GM18951 (cell line): ENCODE measurements around the gene IQCB1.
"Not testable (repeated sequence)": the region's sequence is repeated elsewhere in the genome, so short reads cannot be mapped to it uniquely, and the experiment has no call there.

Experiments used
- POLR2A ChIP-seq: IDR thresholded peaks from 4 replicates; pipeline ENCODE4 v1.6.1; 2011; ENCODE audit warnings: mild to moderate bottlenecking; ENCODE audit not compliant: insufficient read length, insufficient read depth; ENCODE audit errors: extremely low read depth
- in situ Hi-C: fragments of 300-500 bp; cut with MboI; formaldehyde crosslinking; loops from one replicate; pipeline ENCODE4 v1.12.0; 2022; ENCODE audit warnings: low sequenced_read_pairs, mixed read lengths, inconsistent platforms; ENCODE audit not compliant: unreplicated experiment

Gene IQCB1

DNA sequence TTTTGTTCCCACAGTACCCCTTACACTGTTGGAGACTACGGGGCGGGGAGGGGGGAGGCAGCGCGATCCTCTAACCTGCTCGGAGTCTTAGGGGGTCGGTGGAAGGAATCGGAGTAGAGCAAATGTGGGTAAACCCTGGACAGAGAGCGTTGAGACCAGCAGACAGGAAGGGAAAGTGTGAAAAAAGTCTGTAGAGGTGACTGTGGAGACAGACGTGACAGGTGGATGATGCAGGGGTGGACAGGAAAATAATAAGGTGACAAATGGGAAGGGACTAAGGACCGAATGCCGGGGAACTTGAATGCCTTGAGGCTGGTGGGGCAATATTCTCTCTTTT lies 573 bp upstream of the IQCB1 start:
- TF ChIP-seq POLR2A = no peak
- in situ Hi-C loops = no loop called here

DNA sequence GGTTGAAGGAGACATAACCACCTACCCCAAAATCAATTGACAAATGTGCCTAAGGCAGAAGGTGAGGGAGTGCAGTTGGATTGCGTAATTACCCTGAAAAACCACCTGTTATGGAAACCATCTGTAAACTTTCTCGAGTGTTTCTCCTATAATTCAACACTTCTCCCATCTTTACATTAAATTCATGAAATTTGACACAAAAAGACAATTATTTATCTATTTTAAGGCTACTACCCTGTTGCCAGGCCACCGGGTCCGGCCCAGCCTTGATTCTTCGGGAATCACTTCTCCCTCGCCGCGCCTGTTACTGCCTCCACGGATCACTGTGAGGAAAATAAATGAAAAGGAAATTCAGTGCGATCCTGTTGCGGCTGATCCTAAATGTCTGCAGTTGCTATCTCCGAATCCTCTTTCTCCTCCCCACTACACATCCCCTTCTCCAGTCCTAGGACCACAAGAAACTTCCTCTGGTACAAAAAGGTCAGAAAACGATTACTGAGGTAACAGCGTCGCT lies 646 bp downstream of the IQCB1 start:
- in situ Hi-C loops = no loop called here

DNA sequence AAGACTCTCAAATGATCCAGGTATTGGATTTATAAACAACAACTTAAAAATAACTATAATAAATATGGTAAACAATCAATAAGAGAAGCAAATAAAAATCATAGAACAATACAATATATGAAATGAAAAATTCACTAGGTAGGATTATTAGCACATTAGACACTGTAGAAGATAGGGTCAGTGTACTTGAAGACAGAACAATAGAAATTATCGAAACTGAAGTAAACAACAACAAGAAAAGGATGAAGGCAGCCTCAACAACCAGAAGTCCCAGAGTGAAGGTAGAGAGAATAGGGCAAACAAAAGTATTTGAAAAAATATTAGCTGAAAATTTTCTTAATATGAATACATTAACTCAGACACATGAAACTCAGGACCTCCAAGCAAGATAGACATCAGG lies 11.9 kb downstream of the IQCB1 start:
- no peak for TF ChIP-seq POLR2A
- in situ Hi-C loops = no loop called here

More for the DNA sequence above, 646 bp downstream of the IQCB1 start:
- no peak for TF ChIP-seq POLR2A

DNA sequence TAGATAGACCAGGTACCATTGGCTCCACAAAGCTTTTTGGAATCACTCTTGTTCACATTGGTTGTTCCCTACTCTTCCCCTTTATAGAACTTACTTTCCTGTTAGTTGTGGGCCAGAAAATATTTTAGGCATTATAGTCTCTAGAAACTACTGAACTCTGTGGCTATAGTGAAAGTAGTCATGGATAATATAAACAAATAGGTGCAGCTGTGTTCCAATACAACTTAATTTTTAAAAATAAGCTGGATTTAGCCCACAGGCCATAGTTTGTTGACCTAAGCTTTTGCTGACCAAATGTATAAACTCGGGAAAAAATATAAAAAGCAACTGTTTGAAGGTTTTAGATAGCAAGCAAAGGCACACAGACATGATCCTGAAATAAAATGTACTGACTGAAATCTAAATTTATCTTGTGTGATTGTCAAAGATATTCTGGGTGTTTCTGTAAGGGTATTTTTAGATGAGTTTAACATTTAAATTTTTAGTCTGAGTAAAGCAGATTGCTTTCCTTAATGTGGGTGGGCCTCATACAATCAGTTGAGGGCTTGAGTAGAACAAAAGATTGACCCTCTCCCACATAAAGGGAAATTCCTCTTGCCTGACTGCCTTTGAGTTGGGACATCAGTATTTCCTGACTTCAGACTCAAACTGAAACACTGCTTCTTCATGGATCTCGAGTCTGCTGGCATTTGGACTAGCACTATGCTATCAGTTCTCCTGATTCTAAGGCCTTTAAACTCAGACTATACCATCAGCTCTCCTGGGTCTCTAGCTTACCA lies 13.2 kb downstream of the IQCB1 start:
- in situ Hi-C loops = no loop called here
- no peak for TF ChIP-seq POLR2A

DNA sequence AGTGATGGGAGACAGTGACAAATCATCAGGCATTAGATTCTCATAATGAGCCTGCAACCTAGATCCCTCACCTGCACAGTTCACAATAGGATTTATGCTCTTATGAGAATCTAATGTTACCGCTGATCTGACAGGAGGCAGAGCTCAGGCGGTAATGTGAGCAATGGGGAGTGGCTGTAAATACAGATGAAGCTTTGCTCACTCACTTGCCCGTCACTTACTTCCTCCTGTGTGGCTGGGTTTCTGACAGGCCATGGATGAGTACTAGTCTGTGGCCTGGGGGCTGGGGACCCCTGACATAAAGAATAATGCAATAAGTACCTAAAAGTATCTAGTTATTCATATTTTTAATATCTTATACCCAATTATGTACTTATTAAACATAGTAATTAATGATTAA lies 15.6 kb downstream of the IQCB1 start:
- TF ChIP-seq POLR2A = no peak
- in situ Hi-C loops = no loop called here

DNA sequence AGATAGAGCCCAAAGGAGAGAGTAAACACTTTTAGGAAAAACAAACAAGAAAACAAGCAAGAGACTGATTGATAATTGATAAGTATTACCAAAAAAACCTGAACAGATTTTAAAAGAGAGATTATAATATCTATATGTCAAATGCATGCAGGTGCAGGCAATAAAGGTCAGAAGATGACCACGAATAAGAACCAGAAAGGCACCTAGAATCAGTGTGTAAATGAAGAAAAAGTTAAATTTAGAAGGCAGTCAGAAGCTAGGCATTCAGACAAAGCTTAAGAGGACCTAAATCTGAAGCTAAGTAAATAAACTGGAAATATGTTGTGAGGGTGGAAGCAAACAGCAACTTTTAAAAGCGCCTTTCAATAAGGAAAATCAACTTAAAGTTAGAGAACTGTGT lies 16.3 kb downstream of the IQCB1 start:
- in situ Hi-C loops = no loop called here
- no peak for TF ChIP-seq POLR2A

DNA sequence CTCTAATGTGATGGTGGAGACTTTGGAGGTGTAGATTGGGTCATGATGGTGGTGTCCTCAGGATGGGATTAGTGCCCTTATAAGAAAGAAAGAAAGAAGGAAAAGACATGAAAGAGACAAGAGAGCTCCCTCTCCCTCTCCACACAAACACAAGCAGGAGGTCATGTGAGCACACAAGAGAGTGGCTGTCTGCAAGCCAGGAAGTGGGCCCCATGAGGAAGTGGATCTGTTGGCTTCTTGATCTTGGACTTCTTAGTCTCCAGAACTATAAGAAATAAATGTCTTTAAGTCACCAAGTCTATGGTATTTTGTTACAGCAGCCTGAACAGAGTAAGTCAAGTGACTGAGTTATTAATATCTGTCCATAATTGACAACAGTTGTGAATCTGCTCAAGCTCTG lies 17.1 kb downstream of the IQCB1 start:
- no peak for TF ChIP-seq POLR2A
- in situ Hi-C loops = no loop called here

DNA sequence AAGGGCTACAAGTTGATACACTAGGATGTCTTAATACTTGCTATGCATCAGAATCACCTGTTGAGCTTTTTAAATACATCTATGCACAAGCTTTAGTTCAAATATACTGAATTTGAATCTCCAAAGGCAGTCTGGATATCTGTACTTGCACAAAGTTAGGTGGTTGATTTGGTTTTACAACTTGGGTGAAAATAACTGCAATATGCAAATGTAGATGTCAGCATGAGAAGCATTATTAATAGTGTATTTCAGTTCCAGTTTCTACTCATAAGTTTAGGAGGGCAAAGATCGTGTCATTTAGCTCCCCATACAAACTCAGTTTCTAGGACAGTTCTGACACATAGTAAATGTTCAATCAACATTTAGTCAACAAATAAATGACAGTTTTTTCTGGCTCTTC lies 25.6 kb downstream of the IQCB1 start:
- TF ChIP-seq POLR2A = no peak
- in situ Hi-C loops = no loop called here

DNA sequence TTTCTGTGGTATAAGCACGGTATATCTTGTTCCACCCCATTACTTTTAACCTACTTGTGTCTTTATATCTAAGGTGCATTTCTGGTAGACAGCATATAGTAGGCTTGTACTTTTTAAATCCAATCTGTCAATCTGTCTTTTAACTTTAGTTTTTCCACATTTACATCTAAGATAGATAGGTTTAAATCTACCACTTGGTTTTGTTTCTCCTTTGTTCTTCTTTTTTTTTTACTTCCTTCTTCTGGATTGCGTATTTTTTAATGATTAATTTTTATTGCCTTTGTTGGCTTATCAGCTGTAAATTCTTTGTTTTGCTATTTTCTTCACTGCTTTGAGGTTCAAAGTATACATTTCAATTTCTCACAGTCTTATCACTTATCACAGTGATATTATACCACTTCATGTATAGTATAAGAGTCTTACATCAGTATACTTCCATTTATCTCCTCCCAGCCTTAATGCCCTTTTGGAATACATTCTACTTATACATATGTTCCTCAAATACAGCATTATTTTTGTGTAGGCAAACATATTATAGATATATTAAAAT lies 31.0 kb downstream of the IQCB1 start:
- in situ Hi-C loops = no loop called here
- no peak for TF ChIP-seq POLR2A

DNA sequence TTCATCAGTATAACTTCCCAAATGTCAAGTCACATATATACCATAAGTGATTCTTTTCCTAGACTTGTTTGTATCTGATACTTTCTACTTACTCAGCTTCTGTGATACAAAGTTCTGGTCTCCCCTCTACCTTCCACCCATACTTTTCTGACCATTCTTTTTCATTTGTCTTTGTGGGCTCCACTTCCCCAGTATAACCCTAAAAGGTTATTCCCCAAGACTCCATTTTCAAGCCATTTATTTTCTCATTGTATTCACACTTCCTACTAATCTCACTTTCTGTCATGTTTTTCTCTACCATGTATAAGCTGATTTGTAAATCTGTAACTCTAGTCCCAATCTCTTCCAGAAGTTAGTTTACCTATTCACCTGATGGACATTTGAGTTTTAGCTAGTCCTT lies 34.0 kb downstream of the IQCB1 start:
- in situ Hi-C loops = no loop called here
- TF ChIP-seq POLR2A = no peak

DNA sequence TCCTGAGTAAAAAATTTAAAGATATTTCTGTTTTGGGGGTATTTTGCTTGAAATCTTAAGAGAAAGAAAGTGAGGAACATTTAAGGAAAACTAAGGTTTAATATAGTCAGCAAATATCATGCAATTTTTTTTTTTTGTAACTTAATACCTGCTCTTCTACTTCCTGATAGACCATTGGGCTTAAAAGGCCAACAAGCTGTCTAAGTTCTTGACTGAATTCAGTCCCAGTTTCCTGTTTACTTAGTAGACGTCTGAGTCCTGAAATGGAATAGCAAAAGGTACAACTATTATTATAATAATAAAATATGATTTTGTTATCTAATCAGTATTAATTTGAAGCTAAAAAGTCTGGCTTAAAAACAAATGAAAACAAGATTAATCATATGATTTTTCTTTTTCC lies 37.9 kb downstream of the IQCB1 start:
- no peak for TF ChIP-seq POLR2A
- in situ Hi-C loops = no loop called here

DNA sequence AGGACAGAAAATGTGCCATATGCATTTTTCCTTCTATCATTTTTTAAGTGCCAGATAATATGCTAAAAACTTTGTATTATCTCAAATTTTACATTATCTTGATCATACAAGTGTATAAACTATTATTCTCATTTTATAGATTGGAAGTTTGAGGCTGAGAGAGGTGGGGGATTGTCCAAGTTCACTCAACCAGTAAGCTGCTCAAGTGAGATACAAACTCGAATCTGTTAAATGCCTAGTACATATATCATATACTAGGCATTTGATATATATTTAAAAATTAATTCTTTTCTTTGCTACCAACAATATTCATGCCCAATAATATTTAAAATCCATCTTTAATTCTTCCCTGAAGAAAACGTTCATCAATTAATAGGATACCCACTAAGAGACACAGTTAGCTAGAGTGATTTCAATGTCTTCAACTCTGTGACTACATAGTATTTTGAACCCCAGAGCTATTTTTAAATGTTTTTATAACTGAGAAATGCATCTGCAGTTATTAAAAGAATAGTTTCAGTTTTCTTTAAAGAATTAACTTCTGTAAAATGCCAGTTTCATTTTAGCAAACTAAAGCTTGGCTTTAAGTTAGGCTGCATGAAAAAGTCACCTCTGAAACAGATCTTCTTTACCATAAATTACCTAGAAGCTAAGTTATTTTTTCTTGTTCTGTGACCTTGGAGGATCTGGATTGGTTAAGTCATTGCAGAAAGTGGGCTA lies 40.4 kb downstream of the IQCB1 start:
- in situ Hi-C loops = no loop called here

DNA sequence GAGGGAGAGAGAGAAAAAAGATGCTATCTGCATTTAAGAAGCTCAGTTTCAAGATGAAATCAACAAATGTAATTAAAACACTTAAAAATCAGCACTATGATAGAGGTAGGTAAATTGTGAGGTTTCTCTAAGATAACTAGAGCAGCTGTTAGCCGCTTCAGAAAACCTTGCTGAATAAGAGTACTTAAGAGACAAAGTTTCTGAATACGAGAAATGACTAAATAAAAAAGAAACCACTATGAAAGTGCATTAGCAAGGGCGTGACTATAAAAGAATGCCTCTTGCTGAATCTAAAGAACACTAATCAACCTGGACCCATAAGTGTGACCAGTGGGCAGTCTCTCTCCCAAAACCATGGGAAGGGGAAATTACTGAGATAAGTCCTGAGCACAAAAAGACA lies 41.8 kb downstream of the IQCB1 start:
- in situ Hi-C loops = no loop called here
- TF ChIP-seq POLR2A = no peak

More for the DNA sequence above, 40.4 kb downstream of the IQCB1 start:
- TF ChIP-seq POLR2A = no peak

DNA sequence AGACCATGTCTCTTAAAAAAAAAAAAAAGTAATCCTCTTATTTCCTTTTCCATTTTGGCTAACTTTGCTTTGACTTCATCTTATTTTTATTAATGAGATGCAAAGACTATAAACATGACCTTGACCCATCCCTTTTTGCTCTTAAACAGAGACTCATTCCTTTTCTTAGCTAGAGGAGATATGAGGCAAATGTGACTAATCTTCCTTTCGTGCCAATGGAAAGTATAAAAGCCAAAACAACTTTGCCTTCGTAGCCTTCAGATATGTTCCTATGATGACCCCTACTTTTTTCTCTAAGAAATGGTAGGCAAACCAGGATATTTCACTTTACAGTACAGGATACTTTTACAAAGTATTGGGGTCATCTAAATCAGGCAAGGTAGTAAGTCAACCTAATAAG lies 48.4 kb downstream of the IQCB1 start:
- in situ Hi-C loops = no loop called here
- TF ChIP-seq POLR2A = no peak

DNA sequence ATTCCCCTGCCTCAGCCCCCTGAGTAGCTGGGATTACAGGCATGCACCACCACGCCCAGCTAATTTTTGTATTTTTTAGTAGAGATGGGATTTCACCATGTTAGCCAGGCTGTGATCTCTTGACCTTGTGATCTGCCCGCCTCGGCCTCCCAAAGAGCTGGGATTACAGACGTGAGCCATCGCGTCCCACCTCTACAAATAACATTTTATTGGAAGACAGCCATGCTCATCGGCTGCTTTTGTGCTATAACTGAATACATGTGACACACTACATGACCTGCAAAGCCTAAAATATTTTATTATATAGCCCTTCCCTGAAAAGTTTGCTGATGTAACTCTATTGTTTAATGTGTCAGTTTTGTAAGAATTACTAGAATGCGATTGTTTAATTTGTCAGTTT lies 52.1 kb downstream of the IQCB1 start:
- in situ Hi-C loops = not testable (repeated sequence)
